Right lobe of liver (tissue), 4 donors: ENCODE data around the gene LHX5.

Source experiments
- CTCF ChIP-seq, 4 donors: fragments of 200-600 bp in 3 of 4; fragments of 450-650 bp in 1 of 4; IDR thresholded peaks; one replicate each; pipeline versions ENCODE4 v1.5.1 to v1.8.0; 2016 to 2022; ENCODE audit warnings: antibody characterized with exemption in 4 of 4, mild to moderate bottlenecking in 2 of 4
- POLR2A ChIP-seq: fragments of 450-650 bp; IDR thresholded peaks from one replicate; pipeline ENCODE4 v1.6.1; 2017; ENCODE audit warnings: antibody characterized with exemption, mild to moderate bottlenecking
- donor health status: DM: no; HTN: no; CAD: no.
- donor health status: DM: no; HTN: no; CAD: no.
- donor health status: DM: no; HTN: yes; CAD: no.

DNA sequence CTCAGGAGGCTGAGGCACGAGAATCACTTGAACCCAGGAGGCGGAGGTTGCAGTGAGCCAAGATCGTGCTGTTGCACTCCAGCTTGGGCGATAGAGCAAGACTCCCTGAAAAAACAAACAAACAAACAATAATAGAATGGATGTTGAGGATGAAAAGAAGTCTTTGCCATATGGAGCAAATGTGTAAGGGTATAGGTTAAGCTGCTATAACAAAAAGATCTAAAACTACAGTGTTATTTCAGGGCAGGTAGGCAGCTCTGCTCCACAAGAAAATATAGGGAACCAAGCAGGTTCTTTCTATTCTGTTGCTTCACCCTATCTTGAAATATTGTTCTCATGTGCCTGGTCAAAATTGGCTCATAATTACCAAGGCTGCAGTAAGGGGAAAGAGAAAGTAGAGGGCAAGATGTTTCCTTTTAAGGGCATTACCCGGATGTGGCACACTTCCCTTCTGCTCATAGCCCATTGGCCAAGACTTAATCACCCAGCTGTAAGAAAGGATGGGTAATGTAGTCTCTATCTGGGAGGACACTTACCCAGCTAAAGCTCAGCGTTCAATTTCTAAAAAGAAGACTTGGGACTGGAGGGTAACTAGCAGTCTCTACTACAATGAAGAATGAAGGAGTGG is 26.0 kb downstream of the LHX5 start:
- no peak for TF ChIP-seq CTCF (IDR thresholded peaks at IDR 0.05)
- no peak for TF ChIP-seq POLR2A
